HG02981 (cell line): Measurements from ENCODE around the gene PPDPF.

Source experiments
- ATAC-seq: cut with Tn5 transposase; IDR thresholded peaks from one replicate; pipeline ENCODE4 v1.9.1; 2021; ENCODE audit warnings: mild to moderate bottlenecking, moderate library complexity; ENCODE audit not compliant: unreplicated experiment

The PPDPF gene

GRCh38 chr20:63536241-63536977 is 15.8 kb downstream of the PPDPF start:
- no peak for ATAC-seq

GRCh38 chr20:63536997-63537524 is 16.5 kb downstream of the PPDPF start, which contains the start of gene PTK6:
Gene PTK6 (minus strand): TSS chr20:63537376. CDS start chr20:63537314, 62 bp downstream.
- ATAC-seq, result no peak

- ATAC-seq, result peak; percentile 79
Measured at GRCh38 chr20:63537525-63538203, 17.1 kb downstream of the PPDPF start.

GRCh38 chr20:63538204-63539091 is 17.9 kb downstream of the PPDPF start:
- peak; percentile 6 for ATAC-seq

GRCh38 chr20:63539092-63539430 is 18.5 kb downstream of the PPDPF start:
- ATAC-seq, result no peak

DNA sequence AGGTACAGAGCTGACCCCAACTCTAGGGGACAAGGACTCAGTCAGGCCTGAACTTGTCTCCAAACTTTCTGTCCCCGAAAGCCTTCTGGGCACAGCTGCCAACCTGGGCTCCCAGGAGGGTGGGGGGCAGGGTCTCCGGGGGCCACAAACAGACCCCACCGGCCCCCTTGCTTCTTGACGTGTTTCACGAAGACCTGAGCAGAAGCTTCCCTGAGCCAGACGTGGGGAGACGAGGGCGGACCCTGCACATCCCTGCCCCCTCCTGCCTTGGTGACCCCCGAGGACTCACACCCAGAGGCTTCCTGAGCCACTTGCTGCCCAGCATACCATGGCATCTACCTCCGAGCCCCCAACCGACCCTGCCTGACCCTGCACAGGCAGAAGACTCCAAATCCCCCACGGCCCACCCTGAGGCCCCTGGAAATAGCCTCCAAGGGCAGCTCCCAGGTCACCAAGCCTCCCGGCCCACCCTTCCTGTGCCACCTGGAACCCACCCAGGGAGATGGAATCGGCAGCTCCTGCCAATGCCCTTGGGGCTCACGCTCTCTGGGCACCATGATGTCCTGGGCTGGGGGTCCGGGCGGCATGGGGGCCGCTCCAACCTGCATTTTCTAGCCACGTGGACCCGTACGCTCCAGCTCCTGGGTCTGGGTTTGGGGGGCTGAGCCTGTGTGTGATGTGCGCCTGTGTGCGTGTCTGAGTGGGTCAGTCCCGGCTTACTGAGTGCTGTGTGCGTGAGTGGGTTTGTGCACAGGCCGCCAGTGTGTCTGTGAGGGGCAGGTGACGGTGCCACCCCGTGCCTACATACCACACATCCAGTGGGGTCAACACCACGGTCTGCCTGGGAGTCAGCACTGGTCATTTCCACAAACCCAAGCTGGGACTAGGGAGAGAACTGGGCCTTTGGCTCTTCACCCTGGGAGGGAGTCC is 19.1 kb downstream of the PPDPF start:
- ATAC-seq, result no peak

- ATAC-seq, result no peak
Measured at GRCh38 chr20:63540417-63541186, 20.0 kb downstream of the PPDPF start.

- no peak for ATAC-seq
Measured at GRCh38 chr20:63541371-63541770, 20.8 kb downstream of the PPDPF start.

DNA sequence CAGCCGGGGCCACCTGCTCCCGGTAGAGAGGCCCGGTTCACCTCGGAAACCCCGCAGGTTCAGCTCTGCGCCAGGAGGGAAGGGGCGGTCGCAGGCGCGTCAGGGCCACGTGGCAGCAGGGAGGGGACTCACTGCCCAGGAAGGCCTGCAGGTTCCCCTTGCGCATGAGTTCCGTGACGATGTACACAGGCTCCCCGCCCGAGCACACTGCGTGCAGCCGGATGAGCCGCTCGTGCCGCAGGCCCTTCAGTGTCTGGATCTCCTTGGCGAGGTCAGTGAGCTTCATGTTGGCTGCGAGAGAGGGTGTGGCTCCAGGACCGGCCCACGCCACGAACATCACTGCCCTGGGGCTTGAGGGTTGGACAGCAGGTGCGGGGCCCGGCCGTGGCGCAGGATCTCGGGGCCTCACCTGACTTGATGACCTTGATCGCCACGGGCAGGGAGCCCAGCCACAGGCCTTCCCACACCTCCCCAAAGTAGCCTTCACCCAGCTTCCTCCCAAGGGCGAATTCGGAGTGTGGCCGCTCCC is 21.5 kb downstream of the PPDPF start:
- ATAC-seq, result no peak

GRCh38 chr20:63542696-63543095 is 22.1 kb downstream of the PPDPF start:
- ATAC-seq, result no peak

- ATAC-seq, result no peak
Measured at GRCh38 chr20:63543131-63543530, 22.6 kb downstream of the PPDPF start.

DNA sequence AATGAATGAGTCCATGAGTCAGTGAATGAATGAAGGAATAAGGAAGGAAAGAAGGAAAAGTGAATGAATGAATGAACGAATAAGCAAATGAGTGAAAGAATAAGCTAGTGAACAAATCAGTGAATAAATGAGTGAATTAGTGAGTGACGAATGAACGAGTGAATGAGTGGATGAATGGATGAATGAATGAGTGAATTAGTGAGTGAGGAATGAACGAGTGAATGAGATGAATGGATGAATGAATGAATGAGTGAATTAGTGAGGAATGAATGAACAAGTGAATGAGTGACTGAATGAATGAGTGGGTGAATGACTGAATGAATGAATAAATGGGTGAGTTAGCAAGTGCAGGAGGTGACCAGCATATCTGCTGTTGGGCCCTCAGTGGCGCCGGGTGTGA is 23.2 kb downstream of the PPDPF start:
- ATAC-seq, result no peak

DNA sequence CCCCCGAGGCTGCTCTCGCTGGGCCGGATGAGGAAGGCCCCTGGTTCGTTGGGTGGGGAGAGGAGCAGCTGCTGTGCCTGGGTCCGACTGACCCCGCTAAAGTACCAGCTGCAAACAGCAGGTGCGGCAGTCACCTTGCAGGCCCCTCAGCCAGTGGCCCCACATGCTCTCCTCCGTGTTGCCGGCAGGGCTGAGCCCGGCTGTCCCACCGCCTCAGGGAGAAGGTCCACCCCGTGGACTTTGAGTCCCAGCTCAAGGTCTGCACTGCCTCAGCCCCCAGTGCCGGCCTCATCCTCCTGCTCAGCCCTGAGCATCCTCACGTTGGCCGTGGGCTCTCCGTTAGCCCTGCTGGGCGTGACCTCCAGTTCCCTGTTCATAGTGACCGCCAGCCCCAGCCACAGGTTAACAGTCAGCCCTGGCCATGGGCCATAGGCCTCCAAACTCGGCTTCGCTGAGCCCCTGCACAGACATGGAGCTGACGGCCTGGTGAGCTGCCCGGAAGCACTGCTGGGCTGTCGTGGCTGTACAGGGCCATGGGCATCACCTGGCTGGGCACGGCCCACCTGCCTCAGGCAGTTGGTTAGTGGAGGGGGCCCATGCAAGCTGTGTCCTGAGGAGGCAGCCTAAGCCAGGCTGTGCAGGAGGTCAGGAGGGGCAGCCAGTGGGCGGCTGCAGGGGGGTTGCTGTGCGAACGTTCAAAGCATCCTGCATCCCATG is 23.8 kb downstream of the PPDPF start:
- no peak for ATAC-seq

DNA sequence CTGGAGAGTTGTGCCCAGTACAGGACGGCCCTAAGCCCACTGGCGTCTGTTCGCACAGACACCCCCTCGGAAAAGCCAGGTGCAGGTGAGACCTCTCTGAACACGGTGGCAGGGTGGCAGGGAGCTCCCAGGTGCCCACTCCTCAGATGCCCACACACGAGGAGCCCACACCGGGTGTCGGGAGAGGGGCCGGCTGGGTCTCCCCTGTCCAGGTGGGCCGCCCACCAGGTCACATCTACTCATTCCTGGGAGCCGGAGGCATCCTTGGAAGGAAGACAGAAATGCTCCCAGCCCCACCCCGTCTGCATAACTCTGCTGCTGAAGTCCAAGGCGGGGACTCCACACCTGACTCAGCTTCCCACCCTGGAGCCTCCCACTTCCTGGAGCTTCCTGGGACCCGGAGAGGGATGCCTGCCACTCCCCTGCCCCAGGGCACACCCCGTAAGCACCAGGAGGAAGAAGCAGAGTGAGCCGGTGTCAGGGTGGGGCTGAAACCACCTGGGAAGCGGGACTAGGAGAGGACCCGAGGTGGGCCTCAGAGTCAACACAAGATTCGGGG is 24.5 kb downstream of the PPDPF start:
- no peak for ATAC-seq

GRCh38 chr20:63545814-63546213 is 25.2 kb downstream of the PPDPF start:
- no peak for ATAC-seq

- no peak for ATAC-seq
Measured at GRCh38 chr20:63546256-63546955, 25.8 kb downstream of the PPDPF start.

DNA sequence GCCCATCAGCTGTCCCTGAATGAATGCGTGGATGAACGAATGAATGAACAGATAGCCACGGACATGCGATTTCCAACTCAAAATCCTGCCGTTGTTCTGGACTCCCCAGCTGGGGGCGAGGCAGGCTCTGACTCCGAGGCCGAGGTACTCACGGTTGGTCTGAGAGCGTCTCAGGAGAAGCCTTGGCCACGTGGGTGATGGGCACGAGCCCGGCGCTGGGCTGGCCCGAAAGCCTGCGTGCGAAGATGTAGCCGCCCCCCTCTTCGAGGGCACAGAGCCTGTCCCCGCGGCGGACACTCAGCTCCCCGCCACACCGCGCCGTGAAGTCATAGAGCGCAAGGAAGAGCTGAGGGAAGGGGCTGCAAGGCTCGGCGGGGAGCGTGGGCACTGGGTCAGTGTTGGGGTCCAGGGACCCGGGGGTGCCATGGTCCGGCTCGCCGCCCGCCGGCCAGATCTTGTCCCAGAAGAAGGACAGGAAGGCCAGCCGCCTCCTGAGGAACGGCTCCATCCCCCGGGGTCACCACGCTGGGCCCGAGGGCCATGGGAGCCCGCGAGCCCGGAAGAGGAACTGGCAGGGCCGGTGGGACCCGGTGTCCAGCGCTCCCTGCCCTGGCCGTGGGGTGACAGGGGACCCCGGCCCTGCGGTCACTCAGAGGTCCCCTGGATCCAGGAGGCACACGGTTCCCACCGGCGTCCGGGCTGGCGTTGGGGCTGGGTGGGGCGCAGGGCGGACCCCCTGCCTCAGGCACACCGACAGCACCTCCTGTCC is 26.6 kb downstream of the PPDPF start:
- ATAC-seq, result no peak
